ENCODE data around the gene RHOA.

RHOA gene
- total RNA-seq, result 165 to 177 reads per million in 2 donors

- peak; percentile 98 for DNase-seq
These were observed at the start of gene RHOA, which contains the start of gene TCTA for GRCh38 chr3:49411968-49412631. TSS of gene RHOA (minus strand) at chr3:49411976. CDS start at chr3:49375589, 36,387 bp downstream. TSS of gene TCTA (plus strand) at chr3:49412423. CDS start at chr3:49412427, 4 bp downstream.

- DNase-seq, result no peak
These were observed 49.2 kb upstream of the RHOA start for GRCh38 chr3:49460956-49461355.

GRCh38 chr3:49460188-49460890 is 48.6 kb upstream of the RHOA start:
- DNase-seq, result no peak

DNA sequence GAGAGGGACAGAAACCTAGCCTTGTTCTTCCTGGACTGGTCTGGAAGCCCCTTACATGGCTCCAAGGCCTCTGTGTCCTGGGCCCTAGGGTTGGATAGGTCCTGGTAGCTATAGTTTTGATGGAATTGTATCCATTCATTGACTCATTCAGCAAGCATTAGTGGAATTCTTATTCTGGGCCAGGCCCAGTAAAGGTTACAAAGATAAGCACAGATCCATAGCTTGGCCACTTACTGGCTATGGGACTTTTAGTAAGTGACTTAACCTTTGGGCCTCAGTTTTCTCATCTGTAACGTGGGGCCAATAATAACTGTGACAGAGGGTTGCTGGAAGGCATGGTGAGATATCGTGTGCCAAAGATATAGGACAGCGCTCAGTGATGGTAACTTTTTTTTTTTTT is 44.7 kb upstream of the RHOA start:
- no peak for DNase-seq

DNA sequence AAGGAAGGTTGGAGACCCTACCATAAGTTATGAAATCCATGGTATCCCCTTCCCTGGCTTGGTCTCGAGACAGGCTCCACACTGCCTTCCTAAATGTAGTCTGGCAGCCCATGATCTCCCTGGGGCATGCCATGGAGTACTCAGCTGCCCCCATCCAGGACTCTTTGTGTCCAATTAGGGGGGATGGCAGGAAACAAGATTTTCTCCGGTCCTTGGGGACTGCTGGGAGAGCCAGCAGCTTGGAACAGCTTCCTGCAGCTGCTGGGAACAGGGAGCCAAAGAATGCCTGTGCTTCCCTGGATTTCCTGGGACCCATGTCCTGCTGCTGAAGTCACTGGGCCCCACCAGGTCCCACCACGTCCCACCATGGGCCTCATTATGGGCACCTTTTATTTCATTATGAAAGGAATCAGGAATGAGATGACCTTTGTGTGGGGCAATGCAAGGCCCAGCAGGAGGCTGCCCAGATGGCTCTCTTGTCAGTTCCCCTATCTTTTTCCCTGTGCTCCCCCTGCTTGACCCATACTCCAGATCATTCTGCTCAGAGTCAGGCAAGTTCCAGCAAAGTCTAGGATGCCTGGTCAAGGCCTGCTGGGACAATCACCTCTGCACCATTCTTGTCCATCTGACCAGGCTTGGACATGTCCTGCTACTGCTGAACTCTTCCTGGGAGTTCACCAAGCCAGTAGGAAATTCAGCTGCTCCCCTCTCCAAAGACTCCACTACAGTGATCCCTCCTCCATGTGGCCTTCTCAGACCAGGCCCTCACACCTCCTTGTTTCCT is 43.3 kb upstream of the RHOA start:
- no peak for DNase-seq

DNA sequence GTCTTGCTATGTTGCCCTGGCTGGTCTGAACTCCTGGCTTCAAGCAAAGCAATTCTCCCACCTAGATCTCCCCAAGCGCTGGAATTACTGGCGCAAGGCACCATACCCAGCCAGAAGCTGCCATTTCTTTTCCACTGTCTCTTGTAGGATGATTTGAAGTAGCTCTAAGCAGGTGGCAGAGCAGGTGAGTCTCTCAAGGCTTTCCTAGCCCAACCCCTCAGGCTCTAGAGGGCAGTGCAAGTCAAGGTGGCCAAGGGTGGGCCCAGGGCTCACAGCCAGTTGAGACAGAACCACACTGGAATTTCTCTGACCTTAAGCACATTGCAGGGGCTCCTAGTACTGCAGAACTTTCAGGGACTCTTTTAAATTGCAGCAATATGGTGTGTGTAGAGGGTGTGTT is 42.7 kb upstream of the RHOA start:
- DNase-seq, result no peak

DNA sequence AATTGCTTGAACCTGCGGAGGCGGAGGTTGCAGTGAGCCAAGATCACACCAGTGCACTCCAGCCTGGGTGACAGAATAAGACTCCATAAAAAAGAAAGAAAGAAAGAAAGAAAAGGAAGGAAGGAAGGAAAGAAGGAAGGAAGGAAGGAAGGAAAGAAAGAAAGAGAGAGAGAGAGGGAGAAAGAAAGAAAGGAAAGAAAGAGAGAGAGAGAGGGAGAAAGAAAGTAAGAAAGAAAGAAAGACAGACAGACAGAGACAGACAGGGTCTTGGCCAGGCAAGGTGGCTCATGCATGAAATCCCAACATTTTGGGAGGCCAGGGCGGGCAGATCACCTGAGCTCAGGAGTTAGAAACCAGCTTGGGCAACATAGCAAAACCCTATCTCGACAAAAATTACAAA is 41.8 kb upstream of the RHOA start:
- DNase-seq, result no peak

GRCh38 chr3:49445391-49445790 is 33.6 kb upstream of the RHOA start:
- no peak for DNase-seq

DNA sequence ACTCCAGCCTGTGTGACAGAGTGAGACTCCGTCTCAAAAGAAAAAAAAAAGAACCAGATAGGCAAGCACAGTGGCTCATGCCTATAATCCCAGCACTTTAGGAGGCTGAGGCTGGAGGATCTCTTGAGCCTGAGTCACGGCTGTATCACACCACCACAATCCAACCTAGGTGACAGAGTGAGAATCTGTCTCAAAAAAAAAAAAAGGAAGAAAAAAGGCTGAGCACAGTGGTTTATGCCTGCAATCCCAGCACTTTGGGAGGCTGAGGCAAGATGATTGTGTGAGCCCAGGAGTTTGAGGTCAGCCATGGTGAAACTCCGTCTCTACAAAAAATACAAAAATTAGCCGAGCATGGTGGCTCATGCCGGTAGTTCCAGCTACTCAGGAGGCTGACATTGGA is 23.0 kb upstream of the RHOA start:
- DNase-seq, result no peak

DNA sequence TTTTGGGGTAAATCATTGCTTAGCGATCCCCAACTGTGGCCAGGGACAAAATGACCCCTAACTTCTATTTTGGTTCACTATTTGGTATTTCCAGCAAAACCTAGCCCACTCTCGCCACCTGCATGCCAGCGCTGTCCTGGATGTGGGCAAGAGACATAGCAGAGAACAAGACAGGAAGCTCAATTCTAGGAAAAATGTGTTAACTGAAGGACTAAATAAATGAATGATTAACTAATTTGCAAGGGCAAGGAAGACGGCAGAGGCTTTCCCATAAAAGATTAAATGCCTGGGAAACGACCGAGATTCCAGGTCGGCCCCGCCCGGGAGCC is 16.9 kb upstream of the RHOA start:
- no peak for DNase-seq

DNA sequence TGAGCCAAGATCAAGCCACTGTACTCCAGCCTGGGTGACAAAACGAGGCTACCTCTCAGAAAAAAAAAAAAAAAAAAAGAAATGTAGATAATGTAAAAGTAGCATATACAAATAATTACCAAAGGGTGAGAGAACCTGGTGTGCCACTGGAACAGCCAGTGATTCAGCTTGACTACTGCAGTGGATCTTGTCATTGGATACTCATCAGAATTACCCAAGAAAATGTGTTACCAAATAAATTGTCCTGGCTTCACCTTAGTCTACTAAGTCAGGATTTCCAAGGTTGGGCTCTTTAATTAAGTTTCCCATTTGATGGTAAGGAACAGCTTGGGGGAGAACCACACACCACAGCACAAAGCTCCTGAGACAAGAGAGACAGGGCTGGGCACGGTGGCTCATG is 15.8 kb upstream of the RHOA start:
- DNase-seq, result no peak

DNA sequence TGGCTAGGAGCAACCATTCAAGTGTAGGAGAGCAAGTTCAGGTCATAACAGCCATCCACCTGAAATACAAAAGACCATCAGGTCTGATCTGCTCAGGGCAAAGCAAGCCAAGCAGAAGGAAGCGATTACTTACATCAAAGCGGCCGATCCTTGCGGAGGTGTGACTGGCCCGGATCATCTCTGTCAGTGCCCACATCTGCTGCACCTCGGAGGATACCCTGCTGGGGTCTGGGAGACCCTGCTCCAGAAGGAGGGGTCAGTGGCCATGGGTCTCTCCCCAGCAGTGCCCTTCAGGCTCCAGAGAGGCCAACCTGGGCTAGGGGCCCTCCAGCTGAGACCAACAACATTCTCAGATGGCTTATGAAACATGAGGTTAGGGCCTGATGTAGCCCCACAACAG is 13.0 kb upstream of the RHOA start:
- DNase-seq, result no peak

- DNase-seq, result no peak
These were observed 10.8 kb upstream of the RHOA start, which contains the start of gene AMT for GRCh38 chr3:49422379-49423248. TSS of gene AMT (minus strand) at chr3:49422473. CDS start at chr3:49422450, 23 bp downstream.

- no peak for DNase-seq
These were observed 10.2 kb upstream of the RHOA start for GRCh38 chr3:49421890-49422378.

- DNase-seq, result no peak
These were observed 5.8 kb upstream of the RHOA start for GRCh38 chr3:49417516-49418120.

- no peak for DNase-seq
These were observed 5.1 kb upstream of the RHOA start for GRCh38 chr3:49416867-49417266.

DNA sequence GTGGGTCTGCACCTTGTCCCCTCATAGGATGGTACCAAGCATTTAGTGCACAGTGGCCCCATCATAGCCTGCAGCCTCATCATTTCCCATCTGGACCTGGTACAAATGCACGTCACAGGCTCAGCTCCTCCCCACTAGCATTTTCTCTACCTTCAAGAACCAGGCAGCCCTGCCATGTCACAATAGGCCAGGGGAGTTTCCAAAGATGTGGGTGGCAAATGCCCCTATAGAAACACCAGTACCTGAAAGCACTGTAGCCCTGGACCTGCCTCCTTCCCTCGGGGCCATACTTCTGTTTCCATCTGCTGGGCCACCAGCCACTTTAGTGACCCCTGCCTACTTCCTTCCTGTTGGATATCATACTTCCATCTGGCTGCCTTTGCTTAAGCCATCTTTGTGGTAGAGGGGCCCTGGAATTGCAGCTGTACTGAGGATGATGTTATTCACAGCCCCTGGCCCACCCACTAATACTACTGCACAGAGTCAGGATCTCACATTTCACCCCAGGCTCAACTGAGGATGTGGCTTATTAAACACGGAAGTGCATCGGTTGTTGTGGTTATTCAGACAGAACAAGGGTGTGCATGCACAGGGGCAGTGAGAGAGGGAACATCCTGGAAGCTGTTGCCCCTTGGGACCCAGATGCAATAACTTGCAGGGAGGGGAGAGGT is 4.3 kb upstream of the RHOA start:
- DNase-seq, result no peak

DNA sequence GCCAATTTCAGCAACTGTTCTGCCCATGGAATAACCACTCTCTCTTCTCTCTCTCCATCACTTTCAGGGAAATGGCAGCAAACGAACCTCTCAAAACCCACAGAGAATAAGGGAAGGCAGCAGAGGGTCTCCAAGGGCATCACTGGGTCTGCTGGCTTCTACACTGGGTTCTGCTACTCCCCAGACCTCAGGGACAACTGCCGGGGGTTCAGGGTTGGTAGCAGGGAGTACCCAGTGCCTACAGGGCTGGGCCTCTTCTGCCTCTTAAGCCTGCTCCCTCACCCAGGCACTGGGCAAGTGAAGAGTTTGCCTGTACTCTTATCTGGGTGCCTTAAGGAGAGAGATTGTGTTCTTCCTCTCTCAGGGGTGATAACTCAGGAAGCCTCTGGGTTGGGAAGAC is 3.0 kb upstream of the RHOA start:
- DNase-seq, result no peak

GRCh38 chr3:49413338-49413734 is 1.6 kb upstream of the RHOA start:
- DNase-seq, result no peak

- DNase-seq, result no peak
These were observed 1.0 kb upstream of the RHOA start for GRCh38 chr3:49412632-49413337.

GRCh38 chr3:49411535-49411967 is 225 bp downstream of the RHOA start:
- DNase-seq, result peak; percentile 60
